ENCODE data around the gene EML1.

Gene EML1

GRCh38 chr14:99966037-99966835 lies 173.0 kb downstream of the EML1 start:
- no peak for DNase-seq (ENCODE audit: low spot score)

DNA sequence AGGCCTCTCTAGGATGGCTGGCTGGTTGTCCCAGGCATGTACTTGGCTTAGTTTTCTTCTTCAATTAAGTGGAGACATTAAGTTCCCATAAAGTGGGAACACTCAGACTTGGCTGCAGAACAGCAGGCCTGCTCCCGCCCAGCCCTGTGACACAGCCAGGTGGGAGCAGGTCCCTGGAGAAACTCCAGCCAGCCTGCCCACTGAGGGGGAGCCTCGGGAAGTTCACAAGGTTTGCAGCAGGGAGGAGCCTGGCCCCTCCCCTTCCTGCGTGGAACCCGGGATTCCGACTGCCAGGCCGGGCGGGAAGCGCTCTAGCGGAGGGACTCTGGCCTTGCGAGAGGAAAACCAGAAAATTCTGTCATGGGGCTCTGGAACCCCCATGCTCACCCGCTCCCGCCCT lies 173.7 kb downstream of the EML1 start:
- no peak for DNase-seq (ENCODE audit: low spot score)

DNA sequence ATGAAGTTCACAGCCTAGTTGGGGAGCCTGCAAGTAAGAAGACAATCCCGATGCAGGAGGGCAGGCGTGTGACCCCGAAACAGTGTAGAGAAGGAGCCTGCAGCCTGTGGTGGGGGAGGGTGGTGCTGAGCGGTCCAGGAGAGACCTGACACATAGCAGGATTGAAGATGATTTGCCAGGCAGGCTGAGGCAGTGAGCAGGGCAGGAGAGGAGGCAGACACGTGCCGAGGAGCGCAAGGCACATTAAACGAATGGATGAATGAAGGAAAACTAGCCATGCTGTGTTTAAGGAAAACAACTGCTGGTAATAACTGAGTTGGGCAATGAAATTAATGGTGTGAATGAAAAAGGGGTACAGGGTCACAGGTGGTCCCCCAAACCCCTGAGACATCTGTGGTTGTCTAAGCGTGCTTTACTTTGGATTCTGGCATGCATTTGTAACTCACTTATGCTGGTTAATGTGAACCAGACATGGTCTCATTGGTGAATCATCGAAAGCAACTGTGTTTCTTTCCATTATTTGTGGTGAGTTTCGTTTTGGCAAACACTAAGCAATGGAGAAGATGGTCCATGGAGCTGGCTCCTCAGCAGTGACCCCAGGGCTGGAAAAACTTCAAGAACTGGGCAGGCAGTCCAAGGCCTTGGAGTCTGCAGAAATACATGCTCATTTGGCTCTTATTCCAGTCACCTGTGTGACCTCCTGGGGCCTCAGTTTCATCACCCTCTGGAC lies 175.1 kb downstream of the EML1 start:
- DNase-seq (ENCODE audit: low spot score), result no peak

- no peak for DNase-seq (ENCODE audit: low spot score)
These were observed 175.7 kb downstream of the EML1 start for GRCh38 chr14:99968941-99969340.

GRCh38 chr14:99969673-99970322 lies 176.6 kb downstream of the EML1 start:
- DNase-seq (ENCODE audit: low spot score), result no peak

DNA sequence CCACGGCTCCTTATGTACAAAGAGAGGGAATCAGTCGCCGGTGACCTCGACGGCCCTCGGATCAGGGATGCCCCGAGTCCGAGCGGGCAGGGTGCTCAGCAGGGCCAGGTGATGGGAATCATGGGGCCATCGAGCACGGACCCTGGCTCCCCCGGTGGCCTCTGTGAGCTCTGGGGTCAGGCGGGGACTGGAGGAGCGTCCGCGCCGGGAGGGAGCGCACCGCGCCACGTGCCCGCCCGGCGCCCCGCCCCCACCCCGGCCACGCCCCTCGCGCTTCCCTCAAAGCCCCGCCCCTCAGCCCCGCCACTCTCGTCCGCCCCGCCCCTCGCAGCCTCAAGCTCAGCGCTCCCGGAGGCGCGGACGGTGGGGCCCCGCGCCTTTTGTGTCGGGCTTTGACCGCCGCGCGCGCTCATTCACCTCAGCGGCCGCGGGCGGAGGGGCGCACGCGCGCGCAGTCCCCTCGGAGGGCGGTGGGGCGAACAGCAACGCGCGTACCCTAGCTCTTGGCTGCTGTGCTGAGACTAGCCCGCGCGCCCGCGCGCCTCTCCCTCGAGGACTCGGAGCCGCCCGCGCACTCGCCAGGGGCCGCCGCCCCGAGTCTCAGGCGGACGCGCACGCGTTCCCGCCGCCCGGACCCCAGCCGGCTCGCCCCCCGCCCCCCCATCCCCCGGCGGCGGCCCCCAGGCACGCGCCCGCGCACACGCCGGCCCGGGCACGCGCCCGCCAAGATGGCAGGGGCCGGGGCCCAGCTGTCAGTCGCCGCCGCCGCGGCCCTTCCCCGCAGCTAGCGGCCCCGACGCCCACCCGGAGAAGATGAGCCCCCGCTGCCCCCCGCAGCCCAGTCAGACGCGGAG lies 178.1 kb downstream of the EML1 start:
- DNase-seq (ENCODE audit: low spot score), result peak; percentile 78

GRCh38 chr14:99971941-99972747 lies 178.9 kb downstream of the EML1 start:
- DNase-seq (ENCODE audit: low spot score), result no peak

DNA sequence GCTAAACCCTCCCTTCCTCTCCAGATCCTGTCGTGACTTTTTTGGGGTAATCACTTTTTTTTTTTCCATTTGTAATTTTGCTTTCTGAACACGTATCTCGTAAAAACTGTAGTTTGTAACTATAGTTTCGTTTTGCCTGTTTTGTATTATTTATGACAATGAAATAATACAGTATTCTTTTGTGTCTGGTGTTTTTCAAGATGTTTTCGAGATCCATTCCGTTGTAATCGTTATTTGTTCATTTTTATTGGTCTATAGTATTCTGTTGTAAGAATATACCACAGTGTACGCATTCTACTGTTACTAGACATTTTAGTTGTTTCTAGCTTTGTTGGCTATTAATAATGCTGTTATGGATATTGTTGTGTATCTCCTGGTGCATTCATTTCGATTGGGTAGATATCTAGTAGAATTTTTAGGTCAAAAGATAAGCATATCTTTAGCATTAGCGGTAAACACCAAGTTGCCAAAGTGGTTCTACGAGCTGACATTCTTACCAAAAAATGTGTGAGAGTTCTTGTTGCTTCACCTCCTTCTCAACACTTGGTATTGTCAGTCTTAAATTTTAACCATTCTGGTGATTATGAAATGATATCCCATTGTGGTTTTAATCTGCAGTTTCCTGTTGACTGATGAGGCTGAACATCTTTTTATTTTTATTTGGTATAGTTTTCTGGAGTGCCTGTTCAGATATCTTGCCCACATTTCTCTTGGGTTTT lies 179.7 kb downstream of the EML1 start:
- no peak for DNase-seq (ENCODE audit: low spot score)

DNA sequence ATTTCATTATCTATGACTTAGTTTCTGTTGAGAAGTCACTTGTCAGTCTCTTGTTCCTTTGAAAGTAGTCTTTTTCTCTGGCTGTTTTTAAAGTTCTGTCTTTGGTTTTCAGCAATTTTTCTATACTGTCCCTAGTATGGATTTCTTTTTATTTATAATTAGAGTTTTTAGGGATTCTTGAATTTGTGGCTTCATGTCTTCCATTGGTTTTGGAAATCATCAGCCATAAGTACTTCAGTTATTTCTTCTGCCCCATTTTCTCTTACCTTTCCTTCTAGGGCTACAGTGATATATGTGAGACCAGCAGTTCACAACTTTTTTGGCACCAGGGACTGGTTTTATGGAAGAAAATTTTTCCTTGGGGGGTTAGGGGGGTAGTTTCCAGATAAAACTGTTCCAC lies 182.0 kb downstream of the EML1 start:
- DNase-seq (ENCODE audit: low spot score), result no peak

GRCh38 chr14:99976021-99976420 lies 182.8 kb downstream of the EML1 start:
- DNase-seq (ENCODE audit: low spot score), result no peak

- DNase-seq (ENCODE audit: low spot score), result no peak
These were observed 183.5 kb downstream of the EML1 start for GRCh38 chr14:99976681-99977080.

DNA sequence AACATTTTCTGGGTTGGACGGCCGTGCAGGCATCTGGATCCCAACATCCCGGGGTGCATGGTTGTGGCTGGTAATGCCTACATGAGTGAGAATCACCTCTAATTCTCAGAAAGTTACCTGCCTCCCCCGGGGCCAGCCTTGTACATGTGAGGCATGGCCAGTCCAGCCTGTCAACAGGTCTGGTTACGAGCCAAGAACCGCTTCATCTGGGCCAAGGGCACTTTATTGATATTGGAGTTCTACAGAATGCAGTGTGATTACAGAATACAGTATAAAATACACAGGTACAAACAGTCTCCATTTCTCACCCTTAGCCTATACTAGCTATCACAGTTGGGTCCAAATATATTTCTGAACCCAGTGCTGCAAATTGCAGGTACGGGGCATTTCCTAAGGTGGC lies 187.1 kb downstream of the EML1 start:
- DNase-seq (ENCODE audit: low spot score), result no peak

GRCh38 chr14:99981806-99982205 lies 188.6 kb downstream of the EML1 start:
- no peak for DNase-seq (ENCODE audit: low spot score)

DNA sequence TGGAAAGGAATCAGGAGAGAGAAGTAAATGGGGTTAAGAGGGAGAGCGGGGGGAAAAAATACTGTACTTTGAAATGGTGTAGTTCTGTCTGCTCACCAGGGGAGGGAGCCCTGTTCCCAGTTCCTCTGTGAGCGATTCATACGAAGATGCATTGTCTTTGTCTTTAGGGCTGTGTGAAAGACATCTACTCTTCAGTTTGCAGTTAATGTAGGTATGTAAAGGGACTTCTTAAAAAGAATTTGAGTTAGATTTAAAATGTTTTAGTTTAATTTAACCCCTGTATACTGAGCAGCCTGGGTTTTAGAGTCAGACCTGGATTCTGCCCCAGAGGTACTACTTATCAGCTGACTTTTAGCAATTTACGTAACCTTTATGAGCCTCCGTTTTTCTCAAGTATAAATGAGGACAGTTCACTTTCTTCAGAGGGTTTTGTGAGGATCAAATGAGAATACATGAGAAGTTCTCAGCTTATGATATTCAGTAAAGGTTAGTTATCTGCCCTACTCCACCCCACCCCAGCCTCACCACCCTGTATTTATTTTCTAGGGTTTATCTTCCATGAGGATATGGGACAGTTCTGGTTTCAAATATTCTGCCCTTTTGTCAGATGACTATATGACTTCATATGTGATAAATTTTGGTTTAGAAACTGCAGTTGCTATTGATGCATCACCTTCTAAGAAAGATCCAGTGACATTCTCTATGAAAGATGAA lies 189.5 kb downstream of the EML1 start:
- DNase-seq (ENCODE audit: low spot score), result peak; percentile 87

DNA sequence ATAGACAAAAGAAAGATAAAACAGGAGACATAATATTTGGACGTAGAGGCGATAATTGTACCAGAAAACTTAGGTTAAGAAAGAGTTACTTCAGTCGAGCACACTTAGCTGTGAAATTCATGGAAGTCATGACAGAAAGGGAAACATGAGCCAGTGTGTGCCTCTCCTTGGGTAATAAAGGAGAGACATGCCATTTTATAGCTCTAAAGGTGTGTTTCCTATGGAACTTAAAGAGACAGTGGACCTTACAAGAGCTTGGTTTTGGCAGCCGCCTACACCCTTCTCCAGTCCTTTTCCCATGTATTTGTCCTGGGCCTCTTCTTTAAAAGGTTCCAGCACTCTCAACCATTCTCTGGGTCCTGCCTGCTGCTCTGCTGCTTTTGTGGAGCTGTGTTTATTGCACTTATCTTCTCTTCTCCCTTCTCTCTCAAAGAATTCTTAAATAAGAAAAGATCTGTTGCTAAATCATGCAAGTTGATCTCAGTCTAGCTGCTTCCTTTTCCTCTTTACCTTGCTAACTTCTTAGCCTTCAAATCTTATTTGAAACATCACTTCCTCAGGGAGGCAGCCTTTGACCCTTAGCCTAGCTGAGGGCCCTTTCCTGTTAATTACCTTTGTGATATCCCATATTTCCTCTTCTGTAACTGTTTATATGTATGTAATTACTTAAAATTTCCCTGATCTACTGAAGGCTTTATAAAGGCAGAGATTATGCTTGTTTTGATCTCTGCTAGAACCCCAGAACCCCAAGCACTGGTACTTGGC lies 190.2 kb downstream of the EML1 start:
- DNase-seq (ENCODE audit: low spot score), result no peak

- no peak for DNase-seq (ENCODE audit: low spot score)
These were observed 190.8 kb downstream of the EML1 start for GRCh38 chr14:99984036-99984435.

DNA sequence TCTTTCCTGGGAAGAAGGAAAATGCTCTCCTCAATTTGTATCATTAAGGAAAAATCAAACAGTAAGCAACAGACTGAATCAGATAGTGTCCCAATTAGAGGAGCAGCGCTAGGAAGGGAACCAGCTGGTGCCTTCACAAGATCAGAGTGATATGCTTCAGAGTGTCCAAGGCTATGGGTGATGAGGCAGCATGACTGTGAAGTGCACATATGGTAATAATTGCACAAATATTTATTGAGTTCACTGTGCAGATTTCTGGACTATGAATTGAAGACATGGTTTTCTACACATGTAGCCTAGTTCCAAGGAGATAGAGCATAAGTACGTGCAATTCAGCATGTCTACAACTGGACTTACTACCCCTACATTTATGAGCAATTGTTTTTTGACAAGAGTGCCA lies 193.2 kb downstream of the EML1 start:
- DNase-seq (ENCODE audit: low spot score), result no peak

DNA sequence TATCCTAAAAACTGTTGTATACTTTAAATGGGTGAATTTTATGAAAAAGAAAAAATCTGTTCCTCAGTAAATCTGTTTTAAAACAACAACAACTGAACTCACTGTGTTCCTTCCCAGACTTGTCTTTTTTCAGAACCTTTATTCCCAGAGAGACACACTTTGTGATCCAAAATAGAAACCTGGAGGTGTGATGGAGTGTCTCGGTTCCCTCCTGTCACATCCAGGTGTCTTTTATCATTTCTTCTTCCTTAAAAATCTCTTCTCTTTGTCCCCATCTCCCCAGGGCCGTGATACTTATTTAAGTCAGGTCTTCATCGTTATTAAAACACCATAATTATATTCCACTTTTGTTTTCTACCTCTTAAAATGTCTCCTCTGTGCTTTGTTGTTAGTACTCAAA lies 195.8 kb downstream of the EML1 start:
- no peak for DNase-seq (ENCODE audit: low spot score)

Measured in pons (tissue), 1 donor.